ENCODE data around the gene TAP2. TPM values are rescaled to one million over a fixed set of nuclear protein-coding genes. Genes with fewer than 3 reads are reported as not detected.

The TAP2 gene
- total RNA-seq, 4 donors from 2014 or later = 12.3 to 48.2 (median 27.1) TPM

DNA sequence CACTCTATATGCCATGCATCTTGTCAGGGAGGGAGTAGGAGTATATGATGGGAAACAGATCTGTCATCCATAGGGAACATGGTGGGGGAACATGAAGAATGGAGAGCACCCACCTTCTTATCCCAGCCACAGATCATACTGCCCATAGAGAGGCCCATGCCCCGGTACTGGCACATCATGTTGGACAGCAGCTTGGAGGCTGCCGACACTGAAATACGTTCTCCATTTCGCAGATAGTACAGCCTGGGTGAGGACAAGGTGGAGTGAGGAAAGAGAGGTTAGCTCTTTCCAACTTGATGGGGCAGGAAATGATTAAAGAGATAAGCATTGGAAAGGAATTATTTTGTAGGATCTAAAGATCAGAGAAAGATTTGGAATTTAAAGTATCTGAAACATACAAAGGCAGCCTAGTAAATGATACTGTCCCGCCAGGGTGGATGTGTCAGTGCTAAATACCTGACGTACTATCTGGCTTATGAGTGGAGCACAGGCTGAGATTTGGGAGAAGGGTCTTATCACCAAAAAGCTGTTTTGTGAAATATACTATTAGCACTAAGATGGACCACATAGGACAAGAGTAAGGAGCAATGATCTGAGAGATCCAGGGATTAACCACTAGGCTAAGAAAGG lies 3.6 kb upstream of the TAP2 start:
- DNase-seq = no peak
- Histone ChIP-seq H3K4me1 (peaks cover 3 to 58% (median 27%) of the 10 kb centered on the region in 4 donors), H3K9me3 (no peaks in the 10 kb centered on the region), H3K36me3 (peaks cover 0 to 21% (median 6%) of the 10 kb centered on the region in 4 donors), H3K4me3 (peak overlapping the region in 1 of 4 donors; percentile 94), H3K27ac (peak overlapping the region in 3 of 4 donors; percentile 97 to 98 (median 98)), H3K27me3 (no peaks in the 10 kb centered on the region)
- TF ChIP-seq POLR2AphosphoS5 (IDR thresholded peaks at IDR 0.05) = no peak
- no peak for TF ChIP-seq CTCF (IDR thresholded peaks at IDR 0.05)
- TF ChIP-seq POLR2A (IDR thresholded peaks at IDR 0.05) = no peak
- TF ChIP-seq EP300 (IDR thresholded peaks at IDR 0.05; ENCODE audit: low read depth) = no peak
- in situ Hi-C loops (cut with MboI; ENCODE audit: low pct_ligation_motif_present in 1 of 4, low pct_unique_long_range_greater_than_20kb in 1 of 4, low sequenced_read_pairs in 3 of 4) (no loop called here), intact Hi-C loops (cut with DNase I; ENCODE audit: low total_unique reads) (loop anchor here (5.0 kb wide), 1 partner anchor 1395 kb away; the partner anchor contains the start of gene HMGA1)
- 89 to 92% methylated on average over 2 to 6 of the region's 6 CpGs for WGBS, 2 donors (ENCODE audit: low coverage in 1 of 2)

GRCh38 chr6:32840604-32841246 lies 2.2 kb upstream of the TAP2 start:
- Histone ChIP-seq H3K36me3 (peaks cover 0 to 10% (median 0%) of the 10 kb centered on the region in 4 donors), H3K27ac (peak overlapping the region in 3 of 4 donors; percentile 3 to 44 (median 13)), H3K27me3 (no peaks in the 10 kb centered on the region), H3K9me3 (no peaks in the 10 kb centered on the region), H3K4me3 (no peak overlapping the region), H3K4me1 (peaks cover 3 to 44% (median 26%) of the 10 kb centered on the region in 4 donors)
- TF ChIP-seq EP300 (IDR thresholded peaks at IDR 0.05; ENCODE audit: low read depth) (no peak), CTCF (IDR thresholded peaks at IDR 0.05) (no peak), POLR2AphosphoS5 (IDR thresholded peaks at IDR 0.05) (no peak), POLR2A (IDR thresholded peaks at IDR 0.05) (no peak)
- intact Hi-C loops (cut with DNase I; ENCODE audit: low total_unique reads) (loop anchor here (5.0 kb wide), 1 partner anchor 1397 kb away; the partner anchor contains the start of gene HMGA1), in situ Hi-C loops (cut with MboI; ENCODE audit: low pct_ligation_motif_present in 1 of 4, low pct_unique_long_range_greater_than_20kb in 1 of 4, low sequenced_read_pairs in 3 of 4) (no loop called here)
- WGBS, 2 donors (ENCODE audit: low coverage in 1 of 2) = 71 to 78% methylated on average over 9 of the region's 9 CpGs
- no peak for DNase-seq

GRCh38 chr6:32839356-32839755 lies 817 bp upstream of the TAP2 start:
- peaks cover 0 to 22% (median 0%) of the 10 kb centered on the region in 4 donors for H3K36me3 ChIP-seq
- H3K27me3 ChIP-seq = no peaks in the 10 kb centered on the region
- peaks cover 3 to 34% (median 17%) of the 10 kb centered on the region in 4 donors for H3K4me1 ChIP-seq
- H3K4me3 ChIP-seq = no peak overlapping the region
- intact Hi-C loops (cut with DNase I; ENCODE audit: low total_unique reads) (no loop called here), in situ Hi-C loops (cut with MboI; ENCODE audit: low pct_ligation_motif_present in 1 of 4, low pct_unique_long_range_greater_than_20kb in 1 of 4, low sequenced_read_pairs in 3 of 4) (no loop called here)
- TF ChIP-seq EP300 (IDR thresholded peaks at IDR 0.05; ENCODE audit: low read depth) = no peak
- TF ChIP-seq CTCF (IDR thresholded peaks at IDR 0.05) = no peak
- TF ChIP-seq POLR2A (IDR thresholded peaks at IDR 0.05) = no peak
- no peak for TF ChIP-seq POLR2AphosphoS5 (IDR thresholded peaks at IDR 0.05)
- DNase-seq = no peak
- WGBS, 2 donors (ENCODE audit: low coverage in 1 of 2) = 50 to 92% methylated on average over 2 to 15 of the region's 15 CpGs
- H3K9me3 ChIP-seq = no peaks in the 10 kb centered on the region
- H3K27ac ChIP-seq = peak overlapping the region; percentile 92 to 99 (median 96)

GRCh38 chr6:32837651-32838113 lies 857 bp downstream of the TAP2 start:
- no peaks in the 10 kb centered on the region for H3K27me3 ChIP-seq
- peak overlapping the region; percentile 92 to 99 (median 96) for H3K27ac ChIP-seq
- no peak for DNase-seq
- in situ Hi-C loops (cut with MboI; ENCODE audit: low pct_ligation_motif_present in 1 of 4, low pct_unique_long_range_greater_than_20kb in 1 of 4, low sequenced_read_pairs in 3 of 4) = no loop called here
- H3K4me3 ChIP-seq = peak overlapping the region; percentile 60 to 93 (median 86)
- TF ChIP-seq POLR2A (IDR thresholded peaks at IDR 0.05) (no peak), CTCF (IDR thresholded peaks at IDR 0.05) (no peak), EP300 (IDR thresholded peaks at IDR 0.05; ENCODE audit: low read depth) (no peak), POLR2AphosphoS5 (IDR thresholded peaks at IDR 0.05) (no peak)
- WGBS, 2 donors (ENCODE audit: low coverage in 1 of 2) = 31% methylated on average over 9 of the region's 12 CpGs; no CpG with 5 or more reads in 1 of the 2 donors
- peaks cover 0 to 22% (median 0%) of the 10 kb centered on the region in 4 donors for H3K36me3 ChIP-seq
- intact Hi-C loops (cut with DNase I; ENCODE audit: low total_unique reads) = no loop called here
- H3K4me1 ChIP-seq = peaks cover 3 to 27% (median 10%) of the 10 kb centered on the region in 4 donors
- H3K9me3 ChIP-seq = no peaks in the 10 kb centered on the region
